ENCODE data around the gene SLC6A4.

The SLC6A4 gene

DNA sequence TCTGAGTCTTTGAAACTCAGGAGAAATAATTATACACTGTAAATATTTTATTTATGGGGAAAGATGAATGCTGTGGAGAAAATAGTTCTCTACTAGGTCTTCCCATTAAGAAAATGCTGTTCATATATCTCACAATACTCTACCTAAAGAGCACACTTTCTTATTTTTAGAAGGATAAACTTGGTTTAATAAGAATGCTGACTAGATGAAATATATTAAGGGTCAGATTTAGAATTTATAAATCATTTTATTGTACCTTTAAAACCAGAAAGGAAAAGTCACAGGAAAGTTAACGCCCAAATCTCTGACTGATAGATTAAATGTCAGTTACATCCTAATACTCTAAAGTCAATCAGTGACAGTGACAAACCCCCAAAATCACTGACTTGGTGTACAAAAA is 48.7 kb downstream of the SLC6A4 start:
- no peak overlapping the region for H3K4me3 Mint-ChIP-seq
- H3K36me3 Mint-ChIP-seq (ENCODE audit: low read depth) = peaks cover 39% of the 10 kb centered on the region
- no peaks in the 10 kb centered on the region for H3K9me3 Mint-ChIP-seq
- H3K27ac Mint-ChIP-seq = no peak overlapping the region
- no peaks in the 10 kb centered on the region for H3K4me1 Mint-ChIP-seq
- TF ChIP-seq, protein P1, sequence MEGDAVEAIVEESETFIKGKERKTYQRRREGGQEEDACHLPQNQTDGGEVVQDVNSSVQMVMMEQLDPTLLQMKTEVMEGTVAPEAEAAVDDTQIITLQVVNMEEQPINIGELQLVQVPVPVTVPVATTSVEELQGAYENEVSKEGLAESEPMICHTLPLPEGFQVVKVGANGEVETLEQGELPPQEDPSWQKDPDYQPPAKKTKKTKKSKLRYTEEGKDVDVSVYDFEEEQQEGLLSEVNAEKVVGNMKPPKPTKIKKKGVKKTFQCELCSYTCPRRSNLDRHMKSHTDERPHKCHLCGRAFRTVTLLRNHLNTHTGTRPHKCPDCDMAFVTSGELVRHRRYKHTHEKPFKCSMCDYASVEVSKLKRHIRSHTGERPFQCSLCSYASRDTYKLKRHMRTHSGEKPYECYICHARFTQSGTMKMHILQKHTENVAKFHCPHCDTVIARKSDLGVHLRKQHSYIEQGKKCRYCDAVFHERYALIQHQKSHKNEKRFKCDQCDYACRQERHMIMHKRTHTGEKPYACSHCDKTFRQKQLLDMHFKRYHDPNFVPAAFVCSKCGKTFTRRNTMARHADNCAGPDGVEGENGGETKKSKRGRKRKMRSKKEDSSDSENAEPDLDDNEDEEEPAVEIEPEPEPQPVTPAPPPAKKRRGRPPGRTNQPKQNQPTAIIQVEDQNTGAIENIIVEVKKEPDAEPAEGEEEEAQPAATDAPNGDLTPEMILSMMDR (IDR thresholded peaks at IDR 0.05) = no peak
- no peak for DNase-seq
- H3K27me3 Mint-ChIP-seq (ENCODE audit: low read depth, poor library complexity) = no peaks in the 10 kb centered on the region

DNA sequence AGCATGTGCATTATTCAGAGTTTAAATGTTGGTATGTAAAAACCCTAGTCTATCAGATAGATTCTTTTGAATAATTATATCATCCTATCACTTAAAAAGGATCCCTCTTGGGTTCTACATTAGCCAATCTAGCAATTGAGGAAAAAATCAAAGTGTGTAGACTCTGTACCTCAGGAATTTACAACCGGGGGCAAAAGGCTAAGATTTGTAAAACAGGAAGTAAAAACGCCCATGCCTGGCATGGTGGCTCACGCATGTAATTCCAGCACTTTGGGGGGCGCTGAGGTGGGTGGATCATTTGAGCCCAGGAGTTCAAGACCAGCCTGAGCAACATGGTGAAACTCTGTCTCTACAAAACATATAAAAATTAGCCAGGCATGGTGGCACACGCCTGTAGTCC is 58.6 kb downstream of the SLC6A4 start:
- Mint-ChIP-seq H3K27ac (no peak overlapping the region), H3K9me3 (no peaks in the 10 kb centered on the region), H3K27me3 (ENCODE audit: low read depth, poor library complexity) (no peaks in the 10 kb centered on the region), H3K36me3 (ENCODE audit: low read depth) (peaks cover 69% of the 10 kb centered on the region), H3K4me1 (no peaks in the 10 kb centered on the region), H3K4me3 (no peak overlapping the region)
- no peak for DNase-seq
- TF ChIP-seq, protein P1 (IDR thresholded peaks at IDR 0.05) = no peak

DNA sequence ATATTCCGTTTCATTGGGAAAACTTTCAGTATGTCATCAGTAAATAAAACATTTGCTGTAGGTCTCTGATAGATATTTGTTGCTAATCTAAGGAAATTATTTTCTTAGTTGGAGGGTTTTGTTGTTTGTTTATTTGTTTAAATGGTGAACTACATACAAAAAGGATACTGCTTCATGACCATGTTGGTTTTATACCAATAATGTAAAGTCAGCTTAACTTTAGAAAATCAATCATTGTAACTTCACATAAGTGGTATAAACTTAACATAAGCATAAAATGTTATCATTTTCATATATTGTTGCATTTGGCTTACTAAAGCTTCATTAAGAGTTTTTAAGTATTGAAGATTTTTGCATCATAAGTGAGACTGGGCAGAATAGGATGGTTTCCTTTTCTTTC is 60.9 kb downstream of the SLC6A4 start:
- DNase-seq = no peak
- no peaks in the 10 kb centered on the region for H3K27me3 Mint-ChIP-seq (ENCODE audit: low read depth, poor library complexity)
- H3K36me3 Mint-ChIP-seq (ENCODE audit: low read depth) = peaks cover 55% of the 10 kb centered on the region
- no peak overlapping the region for H3K4me3 Mint-ChIP-seq
- TF ChIP-seq, protein P1 (IDR thresholded peaks at IDR 0.05) = no peak
- H3K27ac Mint-ChIP-seq = no peak overlapping the region
- no peaks in the 10 kb centered on the region for H3K9me3 Mint-ChIP-seq
- no peaks in the 10 kb centered on the region for H3K4me1 Mint-ChIP-seq

DNA sequence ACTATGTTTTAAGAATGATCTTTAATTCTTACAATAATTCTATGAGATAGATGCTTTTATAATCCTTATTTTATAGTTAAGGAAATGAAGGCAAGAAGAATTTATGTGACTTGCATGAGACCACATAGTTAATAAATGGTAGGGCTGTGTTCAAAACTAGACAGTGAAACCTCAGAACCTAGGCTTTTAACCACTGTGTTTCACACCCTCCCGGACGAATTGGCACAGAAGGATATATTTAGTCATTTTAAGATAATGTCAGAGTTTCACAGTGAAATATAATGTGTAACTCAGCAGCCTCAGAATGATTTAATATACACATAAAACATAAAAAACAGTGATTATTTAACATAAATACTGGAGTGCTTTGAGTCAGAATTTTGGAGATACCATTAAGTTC is 61.8 kb downstream of the SLC6A4 start:
- no peaks in the 10 kb centered on the region for H3K27me3 Mint-ChIP-seq (ENCODE audit: low read depth, poor library complexity)
- peaks cover 48% of the 10 kb centered on the region for H3K36me3 Mint-ChIP-seq (ENCODE audit: low read depth)
- no peaks in the 10 kb centered on the region for H3K9me3 Mint-ChIP-seq
- no peaks in the 10 kb centered on the region for H3K4me1 Mint-ChIP-seq
- no peak overlapping the region for H3K4me3 Mint-ChIP-seq
- H3K27ac Mint-ChIP-seq = no peak overlapping the region
- TF ChIP-seq, protein P1 (IDR thresholded peaks at IDR 0.05) = no peak
- no peak for DNase-seq

DNA sequence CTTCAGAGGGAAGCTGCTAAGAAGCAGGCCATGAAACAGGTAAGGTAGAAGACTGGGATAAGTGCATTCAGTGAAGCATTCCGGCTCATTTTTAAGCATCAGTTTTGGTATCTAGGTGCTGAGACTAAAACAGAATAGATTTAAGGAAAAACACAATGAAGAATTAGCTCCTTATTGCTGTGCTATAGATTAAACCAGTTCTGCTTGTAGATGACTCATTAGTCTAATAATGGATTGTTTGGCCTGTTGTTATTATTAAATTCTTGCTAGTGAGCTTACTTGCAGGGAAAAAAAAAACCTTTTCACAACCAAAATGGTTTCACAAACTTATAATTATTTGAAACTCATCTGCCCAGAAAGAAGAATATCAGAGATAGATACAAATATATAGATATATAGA is 62.9 kb downstream of the SLC6A4 start:
- no peaks in the 10 kb centered on the region for H3K4me1 Mint-ChIP-seq
- no peak overlapping the region for H3K27ac Mint-ChIP-seq
- H3K36me3 Mint-ChIP-seq (ENCODE audit: low read depth) = peaks cover 39% of the 10 kb centered on the region
- no peak for DNase-seq
- H3K9me3 Mint-ChIP-seq = no peaks in the 10 kb centered on the region
- H3K4me3 Mint-ChIP-seq = no peak overlapping the region
- TF ChIP-seq, protein P1 (IDR thresholded peaks at IDR 0.05) = no peak
- H3K27me3 Mint-ChIP-seq (ENCODE audit: low read depth, poor library complexity) = no peaks in the 10 kb centered on the region

DNA sequence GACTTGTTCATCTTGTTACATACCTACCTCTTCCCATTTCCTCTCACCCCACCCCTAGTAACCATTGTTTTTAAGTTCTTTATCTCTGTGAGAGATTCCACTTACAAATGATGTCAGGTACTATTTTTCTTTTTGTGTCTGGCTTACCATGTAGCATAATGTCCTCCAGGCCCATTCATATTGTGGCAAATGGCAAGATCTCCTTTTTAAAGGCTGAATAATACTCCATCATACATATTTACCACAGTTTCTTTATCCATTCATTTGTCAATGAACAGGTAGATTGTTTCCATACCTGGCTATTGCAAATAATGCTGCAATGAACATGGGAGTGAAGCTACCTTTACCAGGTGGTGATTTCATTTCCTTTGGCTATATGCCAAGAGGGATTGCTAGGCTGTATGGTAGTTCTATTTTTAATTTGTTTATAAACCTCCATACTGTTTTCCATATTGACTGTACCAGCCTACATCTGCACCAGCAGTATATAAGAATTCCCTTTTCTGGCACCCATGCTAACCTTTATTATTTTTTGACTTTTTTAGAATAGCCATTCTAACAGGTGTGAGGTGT is 65.0 kb downstream of the SLC6A4 start:
- no peaks in the 10 kb centered on the region for H3K4me1 Mint-ChIP-seq
- H3K9me3 Mint-ChIP-seq = no peaks in the 10 kb centered on the region
- no peak overlapping the region for H3K4me3 Mint-ChIP-seq
- DNase-seq = no peak
- H3K27ac Mint-ChIP-seq = no peak overlapping the region
- H3K36me3 Mint-ChIP-seq (ENCODE audit: low read depth) = peaks cover 35% of the 10 kb centered on the region
- H3K27me3 Mint-ChIP-seq (ENCODE audit: low read depth, poor library complexity) = no peaks in the 10 kb centered on the region
- TF ChIP-seq, protein P1 (IDR thresholded peaks at IDR 0.05) = no peak
